ENCODE data around the gene SPINK6.
A peak's percentile ranks its signal among the peaks of the same experiment; 100 is the strongest.

SPINK6 gene

GRCh38 chr5:148172377-148172776 lies 30.5 kb upstream of the SPINK6 start:
- TF ChIP-seq CTCF (IDR thresholded peaks at IDR 0.05; ENCODE audit: insufficient read depth, low read depth, low read length, missing control alignments), result no peak
- DNase-seq (ENCODE audit: low read depth), result no peak
- H3K4me3 ChIP-seq (ENCODE audit: low read length), result no peak overlapping the region

GRCh38 chr5:148176480-148176879 lies 26.4 kb upstream of the SPINK6 start:
- no peak overlapping the region for H3K4me3 ChIP-seq (ENCODE audit: low read length)
- no peak for DNase-seq (ENCODE audit: low read depth)
- TF ChIP-seq CTCF (IDR thresholded peaks at IDR 0.05; ENCODE audit: insufficient read depth, low read depth, low read length, missing control alignments), result no peak

GRCh38 chr5:148177207-148177606 lies 25.6 kb upstream of the SPINK6 start:
- no peak for TF ChIP-seq CTCF (IDR thresholded peaks at IDR 0.05; ENCODE audit: insufficient read depth, low read depth, low read length, missing control alignments)
- no peak for DNase-seq (ENCODE audit: low read depth)
- no peak overlapping the region for H3K4me3 ChIP-seq (ENCODE audit: low read length)

- peak; percentile 77 for TF ChIP-seq CTCF (IDR thresholded peaks at IDR 0.05; ENCODE audit: insufficient read depth, low read depth, low read length, missing control alignments)
- H3K4me3 ChIP-seq (ENCODE audit: low read length), result no peak overlapping the region
- peak; percentile 76 for DNase-seq (ENCODE audit: low read depth)
Measured at GRCh38 chr5:148179234-148179824, 23.5 kb upstream of the SPINK6 start.

GRCh38 chr5:148186248-148187003 lies 16.4 kb upstream of the SPINK6 start:
- DNase-seq (ENCODE audit: low read depth), result peak; percentile 96
- TF ChIP-seq CTCF (IDR thresholded peaks at IDR 0.05; ENCODE audit: insufficient read depth, low read depth, low read length, missing control alignments), result no peak
- H3K4me3 ChIP-seq (ENCODE audit: low read length), result no peak overlapping the region

- DNase-seq (ENCODE audit: low read depth), result no peak
- TF ChIP-seq CTCF (IDR thresholded peaks at IDR 0.05; ENCODE audit: insufficient read depth, low read depth, low read length, missing control alignments), result no peak
- no peak overlapping the region for H3K4me3 ChIP-seq (ENCODE audit: low read length)
Measured at GRCh38 chr5:148191010-148191409, 11.8 kb upstream of the SPINK6 start.

GRCh38 chr5:148193202-148193601 lies 9.6 kb upstream of the SPINK6 start:
- H3K4me3 ChIP-seq (ENCODE audit: low read length), result no peak overlapping the region
- no peak for DNase-seq (ENCODE audit: low read depth)
- TF ChIP-seq CTCF (IDR thresholded peaks at IDR 0.05; ENCODE audit: insufficient read depth, low read depth, low read length, missing control alignments), result no peak

Measured in epithelial cell of esophagus (primary cell).